ENCODE data around the gene RAB4B. TPM values are rescaled to one million over a fixed set of nuclear protein-coding genes. Genes with fewer than 3 reads are reported as not detected.
"Not testable (repeated sequence)": the region's sequence is repeated elsewhere in the genome, so short reads cannot be mapped to it uniquely, and the experiment has no call there.

RAB4B gene
- total RNA-seq, 2 donors from 2014 or later = 14.6 to 23.6 TPM

GRCh38 chr19:40780582-40780981 lies 2.5 kb downstream of the RAB4B start:
- H3K27ac ChIP-seq = no peak overlapping the region
- H3K4me3 ChIP-seq = no peak overlapping the region
- H3K4me1 ChIP-seq = peaks cover 0 to 15% of the 10 kb centered on the region in 2 donors
- no peak for TF ChIP-seq CTCF (IDR thresholded peaks at IDR 0.05)
- no peaks in the 10 kb centered on the region for H3K27me3 ChIP-seq
- H3K36me3 ChIP-seq = no peaks in the 10 kb centered on the region
- no peaks in the 10 kb centered on the region for H3K9me3 ChIP-seq
- DNase-seq (ENCODE audit: low spot score) = no peak

- TF ChIP-seq CTCF (IDR thresholded peaks at IDR 0.05) = no peak
- no peak overlapping the region for H3K27ac ChIP-seq
- DNase-seq (ENCODE audit: low spot score) = no peak
These were observed 3.1 kb downstream of the RAB4B start for GRCh38 chr19:40781140-40781539.

DNA sequence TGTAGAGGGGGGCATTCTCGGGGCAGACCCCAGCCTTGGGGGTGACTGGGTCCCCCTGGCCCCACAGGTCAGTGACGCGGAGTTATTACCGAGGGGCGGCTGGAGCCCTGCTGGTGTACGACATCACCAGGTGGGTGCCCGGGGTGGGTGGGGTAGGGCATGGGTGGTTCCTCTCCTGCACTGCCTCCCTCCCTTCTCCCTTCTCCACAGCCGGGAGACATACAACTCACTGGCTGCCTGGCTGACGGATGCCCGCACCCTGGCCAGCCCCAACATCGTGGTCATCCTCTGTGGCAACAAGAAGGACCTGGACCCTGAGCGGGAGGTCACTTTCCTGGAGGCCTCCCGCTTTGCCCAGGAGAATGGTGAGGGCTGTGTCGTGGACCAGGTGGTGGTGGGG lies 5.7 kb downstream of the RAB4B start:
- DNase-seq (ENCODE audit: low spot score) = no peak
- no peak overlapping the region for H3K4me3 ChIP-seq
- H3K4me1 ChIP-seq = peaks cover 0 to 5% of the 10 kb centered on the region in 2 donors
- no peaks in the 10 kb centered on the region for H3K9me3 ChIP-seq
- no peak for TF ChIP-seq CTCF (IDR thresholded peaks at IDR 0.05)
- no peaks in the 10 kb centered on the region for H3K36me3 ChIP-seq
- H3K27me3 ChIP-seq = no peaks in the 10 kb centered on the region
- H3K27ac ChIP-seq = no peak overlapping the region

More at GRCh38 chr19:40781140-40781539, 3.1 kb downstream of the RAB4B start:
- Histone ChIP-seq H3K4me1 (peaks cover 0 to 15% of the 10 kb centered on the region in 2 donors), H3K27me3 (no peaks in the 10 kb centered on the region), H3K4me3 (no peak overlapping the region), H3K9me3 (no peaks in the 10 kb centered on the region), H3K36me3 (no peaks in the 10 kb centered on the region)

DNA sequence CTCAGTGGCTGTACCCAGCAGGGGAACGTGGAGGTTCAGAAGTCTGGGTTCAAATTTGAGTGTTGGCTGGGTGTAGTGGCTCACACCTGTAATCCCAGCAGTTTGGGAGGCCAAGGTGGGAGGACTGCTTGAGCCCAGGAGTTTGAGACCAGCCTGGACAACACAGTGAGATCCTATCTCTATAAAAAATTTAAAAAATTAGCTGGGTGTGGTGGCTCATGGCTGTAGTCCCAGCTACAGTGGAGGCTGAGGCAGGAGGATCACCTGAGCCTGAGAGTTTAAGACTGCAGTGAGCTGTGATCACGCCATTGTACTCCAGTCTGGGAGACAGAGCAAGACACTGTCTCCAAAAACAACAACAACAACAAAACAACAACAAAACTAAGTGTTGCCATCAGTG lies 6.1 kb downstream of the RAB4B start:
- H3K36me3 ChIP-seq; H3K4me1 ChIP-seq; H3K27ac ChIP-seq; H3K27me3 ChIP-seq; DNase-seq (ENCODE audit: low spot score); H3K4me3 ChIP-seq; H3K9me3 ChIP-seq: not testable (repeated sequence)

DNA sequence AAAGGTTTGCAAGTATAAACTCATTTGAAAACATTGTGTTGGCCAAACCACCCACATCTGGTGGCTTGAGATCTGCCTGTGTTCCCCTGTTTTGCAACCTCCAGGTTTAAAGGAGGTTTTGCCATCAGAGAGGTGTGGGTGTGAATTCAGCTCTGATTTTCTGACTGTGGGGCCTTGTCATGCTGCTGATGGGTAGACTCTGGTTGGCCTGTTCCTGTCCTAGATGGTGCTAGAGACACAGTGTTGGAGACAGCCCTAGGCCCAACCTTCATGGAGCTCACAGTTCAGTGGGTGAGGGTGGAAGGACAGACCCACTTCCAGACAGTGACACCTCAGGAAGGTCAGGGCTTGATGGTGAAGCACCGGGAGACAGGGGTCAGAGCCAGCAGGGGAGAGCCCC lies 7.5 kb downstream of the RAB4B start:
- H3K4me3 ChIP-seq = no peak overlapping the region
- no peaks in the 10 kb centered on the region for H3K27me3 ChIP-seq
- H3K27ac ChIP-seq = no peak overlapping the region
- H3K4me1 ChIP-seq = no peaks in the 10 kb centered on the region
- H3K36me3 ChIP-seq = no peaks in the 10 kb centered on the region
- no peaks in the 10 kb centered on the region for H3K9me3 ChIP-seq
- DNase-seq (ENCODE audit: low spot score) = no peak
- TF ChIP-seq CTCF (IDR thresholded peaks at IDR 0.05) = no peak

DNA sequence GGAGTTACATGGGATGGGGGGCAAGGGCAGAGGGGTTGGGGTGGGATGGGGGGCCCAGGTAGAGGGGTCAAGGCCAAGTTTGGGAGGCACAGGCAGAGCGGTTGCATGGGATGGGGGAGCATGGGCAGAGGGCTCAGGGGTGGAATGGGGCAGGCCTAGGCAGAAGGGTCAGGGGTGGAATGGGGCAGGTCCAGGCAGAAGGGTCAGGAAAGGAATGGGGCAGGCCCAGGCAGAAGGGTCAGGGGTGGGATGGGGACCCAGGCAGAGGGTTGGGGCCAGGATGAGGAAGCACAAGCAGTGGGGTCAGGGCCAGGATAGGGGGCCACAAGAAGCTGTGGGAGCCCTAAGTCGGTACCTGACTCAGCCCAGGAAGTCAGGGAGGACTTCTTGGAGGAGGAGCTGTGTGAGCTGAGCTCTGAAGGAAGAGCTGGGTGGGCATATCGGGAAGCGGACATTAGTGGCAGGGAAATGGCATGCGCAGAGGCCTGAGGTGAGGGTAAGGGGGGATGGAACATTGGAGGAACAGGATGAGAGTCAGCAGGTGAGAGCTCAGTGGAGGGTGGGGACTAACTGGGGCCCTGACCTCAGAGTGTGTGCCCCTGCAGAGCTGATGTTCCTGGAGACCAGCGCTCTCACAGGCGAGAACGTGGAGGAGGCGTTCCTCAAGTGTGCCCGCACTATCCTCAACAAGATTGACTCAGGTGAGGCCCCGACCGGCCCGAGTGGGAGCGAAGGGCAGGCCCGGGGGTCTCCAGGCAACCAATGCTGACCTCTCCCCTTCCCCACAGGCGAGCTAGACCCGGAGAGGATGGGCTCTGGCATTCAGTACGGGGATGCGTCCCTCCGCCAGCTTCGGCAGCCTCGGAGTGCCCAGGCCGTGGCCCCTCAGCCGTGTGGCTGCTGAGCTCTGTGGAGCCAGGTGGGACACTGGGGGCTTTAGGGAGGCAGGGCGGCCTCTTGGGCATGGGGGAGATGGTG lies 8.3 kb downstream of the RAB4B start:
- no peak for TF ChIP-seq CTCF (IDR thresholded peaks at IDR 0.05)

More for the DNA sequence above, 8.3 kb downstream of the RAB4B start:
- no peak overlapping the region for H3K4me3 ChIP-seq
- no peak overlapping the region for H3K27ac ChIP-seq
- H3K9me3 ChIP-seq = no peaks in the 10 kb centered on the region
- no peaks in the 10 kb centered on the region for H3K27me3 ChIP-seq
- no peak for DNase-seq (ENCODE audit: low spot score)
- H3K36me3 ChIP-seq = no peaks in the 10 kb centered on the region
- no peaks in the 10 kb centered on the region for H3K4me1 ChIP-seq

Measured in right atrium auricular region (tissue), 2 donors.